K562 (cell line): ENCODE data around the gene CENPB. TPM values are rescaled to one million over a fixed set of nuclear protein-coding genes. Genes with fewer than 3 reads are reported as not detected.
A peak's percentile ranks its signal among the peaks of the same experiment; 100 is the strongest.

Experiments
- ATAC-seq: fragments of 200-7000 bp; cut with Tn5 transposase; 3 replicates; pipeline ENCODE4 v1.9.1; 2020; ENCODE audit warnings: moderate library complexity
- BruUV-seq: library from RNA; stranded (reverse); fragments of 400-500 nt; replicated peaks from 2 replicates; lab custom pipeline; 2021; lab: Mats Ljungman, UMichigan
- CTCF ChIA-PET: fragments of 300-600 bp; formaldehyde crosslinking; extraction: SDS; loops from one replicate; lab custom pipeline; 2021; ENCODE audit warnings: low intra/inter-chr PET ratio; lab: Yijun Ruan, JAX
- POLR2A ChIA-PET: fragments of 300-600, 350-650 bp; sonication (Branson Sonifier 250); formaldehyde crosslinking; extraction: SDS; loops from one replicate; lab custom pipeline; 2021; ENCODE audit warnings: antibody characterized with exemption, inconsistent platforms; lab: Yijun Ruan, JAX
- DNase-seq, 4 experiments: peaks; one replicate each; pipeline versions ENCODE4 v3.0.0 to v3.0.0-alpha.2; 2011 to 2018; ENCODE audit warnings: low spot score in 3 of 4, mixed read lengths in 3 of 4; ENCODE audit errors: extremely low read depth in 1 of 4
- FAIRE-seq: peaks from 2 replicates; lab custom pipeline; 2011; peaks lifted over from hg19 to GRCh38; lab: Jason Lieb, UNC
- H2AFZ ChIP-seq: 2 replicates; pipeline ENCODE4 v1.6.0; 2011; ENCODE audit warnings: low read depth, low read length, control low read depth, inconsistent platforms
- H3K27ac ChIP-seq: fragments of 200-600 bp; 3 replicates; pipeline ENCODE4 v1.8.0; 2011; ENCODE audit warnings: low read depth, mild to moderate bottlenecking, control low read depth, inconsistent platforms, low read length, moderate library complexity, mixed read lengths; ENCODE audit errors: extremely low read depth
- H3K27me3 ChIP-seq, 2 experiments: fragments of 300-600 bp in 1 of 2; 2 replicates in 1 of 2; 3 replicates in 1 of 2; pipeline versions ENCODE4 v1.6.0 to v1.8.0; 2011; ENCODE audit warnings: inconsistent platforms in 2 of 2, low read length in 2 of 2, mild to moderate bottlenecking in 1 of 2, mixed read lengths in 1 of 2, moderate library complexity in 1 of 2; ENCODE audit not compliant: control insufficient read depth in 2 of 2, insufficient read depth in 2 of 2
- H3K36me3 ChIP-seq: fragments of 300-600 bp; 3 replicates; pipeline ENCODE4 v1.8.0; 2011; ENCODE audit warnings: mild to moderate bottlenecking, low read length, inconsistent platforms; ENCODE audit not compliant: control insufficient read depth, insufficient read depth
- H3K4me1 ChIP-seq, 2 experiments: fragments of 200-600 bp in 1 of 2; replicated peaks in 1 of 2; 2 replicates in 1 of 2; 3 replicates in 1 of 2; pipeline versions ENCODE4 v1.5.1 to v1.8.0; 2011; ENCODE audit warnings: inconsistent platforms in 2 of 2, low read length in 2 of 2, mild to moderate bottlenecking in 1 of 2, mixed read lengths in 1 of 2, moderate library complexity in 1 of 2; ENCODE audit not compliant: control insufficient read depth in 2 of 2, insufficient read depth in 2 of 2
- H3K4me2 ChIP-seq: 2 replicates; pipeline ENCODE4 v1.6.1; 2011; ENCODE audit warnings: low read length, control low read depth, inconsistent platforms, mixed read lengths; ENCODE audit not compliant: insufficient read depth
- H3K4me3 ChIP-seq: fragments of 200-600 bp; sonication (generic), shearing (Covaris generic); 2 replicates; pipeline ENCODE4 v1.5.1; 2016; ENCODE audit warnings: control low read depth, inconsistent platforms
- H3K79me2 ChIP-seq: fragments of 200-600 bp; 3 replicates; pipeline ENCODE4 v1.8.0; 2011; ENCODE audit warnings: low read length, inconsistent platforms; ENCODE audit not compliant: control insufficient read depth, insufficient read depth
- H3K9ac ChIP-seq, 2 experiments: 2 replicates each; pipeline versions ENCODE4 v1.6.0 to v1.6.1; 2011; ENCODE audit warnings: low read depth in 2 of 2, low read length in 2 of 2, control low read depth in 1 of 2, inconsistent platforms in 1 of 2, mild to moderate bottlenecking in 1 of 2, mixed read lengths in 1 of 2; ENCODE audit not compliant: insufficient read depth in 1 of 2
- H3K9me1 ChIP-seq: one replicate; pipeline ENCODE4 v1.6.0; 2011; ENCODE audit warnings: inconsistent platforms, mild to moderate bottlenecking, low read length, moderate library complexity; ENCODE audit not compliant: control insufficient read depth, insufficient read depth
- H3K9me3 ChIP-seq: replicated peaks from 2 replicates; pipeline ENCODE4 v1.5.1; 2011; ENCODE audit warnings: low read depth, low read length, inconsistent platforms; ENCODE audit not compliant: control insufficient read depth, insufficient read depth
- H4K20me1 ChIP-seq: replicated peaks from 2 replicates; pipeline ENCODE4 v1.6.1; 2011; ENCODE audit warnings: low read length, inconsistent platforms, mixed read lengths; ENCODE audit not compliant: control insufficient read depth, insufficient read depth
- ARID4B ChIP-seq: sonication (generic); formaldehyde crosslinking; IDR thresholded peaks from 2 replicates; pipeline ENCODE4 v1.8.0; 2022; ENCODE audit warnings: mild to moderate bottlenecking, missing genetic modification reagents
- ESRRB ChIP-seq: fragments of 250-450 bp; sonication (Bioruptor Pico); IDR thresholded peaks from 2 replicates; pipeline ENCODE4 v1.5.0; 2020; ENCODE audit warnings: mild to moderate bottlenecking, moderate library complexity, borderline replicate concordance
- ETS1 ChIP-seq: conservative IDR thresholded peaks from 2 replicates; pipeline ENCODE4 v1.6.1; 2011; ENCODE audit warnings: low read depth, mild to moderate bottlenecking, low read length; ENCODE audit not compliant: control insufficient read depth
- HMBOX1 ChIP-seq: sonication (generic); IDR thresholded peaks from 2 replicates; pipeline ENCODE4 v1.6.1; 2016
- LCOR ChIP-seq: sonication (generic); formaldehyde crosslinking; IDR thresholded peaks from 2 replicates; pipeline ENCODE4 v1.8.0; 2022; ENCODE audit warnings: mild to moderate bottlenecking, missing genetic modification reagents
- LEF1 ChIP-seq: fragments of 450-650 bp; IDR thresholded peaks from 2 replicates; pipeline ENCODE4 v1.6.1; 2016; ENCODE audit warnings: mild to moderate bottlenecking
- MXI1 ChIP-seq: IDR thresholded peaks from 2 replicates; pipeline ENCODE4 v1.6.1; 2011; ENCODE audit warnings: low read depth, mild to moderate bottlenecking, improper control_type of control experiment, low read length
- PHB ChIP-seq: fragments of 250-450 bp; sonication (Bioruptor Pico); IDR thresholded peaks from 2 replicates; pipeline ENCODE4 v1.5.0; 2021
- POLR2AphosphoS2 ChIP-seq: IDR thresholded peaks from 2 replicates; pipeline ENCODE4 v1.6.1; 2012; ENCODE audit warnings: low read length, improper control_type of control experiment
- SIN3A ChIP-seq, 2 experiments: fragments of 150-350 bp in 1 of 2; IDR thresholded peaks; 2 replicates each; pipeline ENCODE4 v1.6.1; 2011 to 2016; ENCODE audit warnings: borderline replicate concordance in 2 of 2, low read depth in 2 of 2, low read length in 2 of 2, mild to moderate bottlenecking in 2 of 2, moderate library complexity in 2 of 2; ENCODE audit not compliant: control insufficient read depth in 1 of 2
- TAF15 ChIP-seq: fragments of 200-400 bp; formaldehyde crosslinking; IDR thresholded peaks from 2 replicates; pipeline ENCODE4 v1.6.1; 2017; ENCODE audit warnings: mild to moderate bottlenecking, low read depth, low read length, moderate library complexity
- WGBS: fragments of 100-300 bp; shearing (Covaris generic); methylation state at CpG from one replicate; pipeline ENCODE4 v1.1.6; 2016; ENCODE audit warnings: low coverage, mixed read lengths; ENCODE audit not compliant: insufficient coverage; ENCODE audit errors: missing lambda C conversion rate; 5-methylcytosine and 5-hydroxymethylcytosine counted together
- in situ Hi-C: fragments of 300-500 bp; cut with MboI; formaldehyde crosslinking; loops from 4 replicates; pipeline ENCODE4 v1.15.0; 2018; ENCODE audit warnings: inconsistent platforms, mixed read lengths
- intact Hi-C: fragments of 100-400 bp; cut with micrococcal nuclease; formaldehyde crosslinking; loops from 2 replicates; pipeline ENCODE4 v1.14.2; 2022
- polyA plus RNA-seq, 8 experiments: library from polyadenylated mRNA; depleted of rRNA in 4 of 8; stranded (reverse) in 5 of 8; unstranded in 3 of 8; fragments of >200 nt; fragmentation: Nextera tagmentation in 2 of 8; fragmentation: Illumina TruSeq in 1 of 8; extraction: Ambion mirVana in 2 of 8; extraction: Trizol in 1 of 8; gene quantifications; 2 replicates each; pipeline versions ENCODE4 v1.2.1 to v1.2.3, GENCODE V29; 2011 to 2014; ENCODE audit warnings: inconsistent platforms in 1 of 8, missing spikeins in 1 of 8
- total RNA-seq, 7 experiments: library from RNA; depleted of rRNA in 6 of 7; stranded (reverse); fragments of >200 nt in 6 of 7; fragmentation: Illumina TruSeq in 2 of 7; extraction: Trizol in 2 of 7; gene quantifications; 2 replicates each; pipeline versions ENCODE4 v1.2.1 to v1.2.3, GENCODE V29; 2011 to 2021; ENCODE audit warnings: low replicate concordance in 1 of 7

The CENPB gene
- total and polyA plus RNA-seq, 9 of the 15 experiments (the other 6 are each of a cell fraction or from before 2014, with no cell fraction given): 0.17 to 70.8 (median 24.9) TPM

GRCh38 chr20:3782597-3782996 lies 3.9 kb downstream of the CENPB start (continued):
- TF ChIP-seq TAF15 (no peak), LEF1 (no peak)

GRCh38 chr20:3781153-3781910 lies 5.2 kb downstream of the CENPB start, which contains the start of gene SPEF1:
Gene SPEF1, minus strand, starts transcription at chr20:3781448. Its CDS starts 161 bp downstream, at chr20:3781287.
- BruUV-seq: no TSS peak
- WGBS: 11% methylated on average over 27 of the region's 28 CpGs
- Histone ChIP-seq H3K79me2 (peaks cover 31% of the 10 kb centered on the region), H3K27me3 (no peaks in the 10 kb centered on the region), H3K4me1 (peaks cover 8 to 54% of the 10 kb centered on the region in 2 experiments; a peak in 3 of 5 replicates), H2AFZ (0 out of 2 replicates have a peak within 1 kb of the TSS, but pooled peaks have one; percentile 35), H3K36me3 (peaks cover 21% of the 10 kb centered on the region; the same call in 1 of the 3 replicates), H3K4me3 (peak within 1 kb of the TSS; percentile 42), H3K9me1 (no peaks in the 10 kb centered on the region), H3K9ac (peak within 1 kb of the TSS in 1 of 2 experiments; percentile 76; a peak in 2 of 4 replicates), H4K20me1 (peaks cover 6% of the 10 kb centered on the region), H3K4me2 (peak within 1 kb of the TSS; percentile 75), H3K9me3 (no peaks in the 10 kb centered on the region), H3K27ac (no peak within 1 kb of the TSS; the same call in 2 of the 3 replicates)
- peak; percentile 75 to 89 (median 80) for DNase-seq
- in situ Hi-C loops (no loop called here), intact Hi-C loops (loop anchor here (1.0 to 10.0 kb wide), 4 partner anchors 28 to 413 kb away; no protein-coding TSS in a partner anchor)
- ChIA-PET CTCF (no interaction called here), POLR2A (interaction anchor here (0.7 to 1.5 kb wide), 6 partner anchors 14 to 319 kb away, joined by 3 to 5 read pairs (median 4); partner anchors contain the start of genes ADISSP and AP5S1)
- peak; percentile 98 for FAIRE-seq
- ATAC-seq: peak; percentile 87
- TF ChIP-seq ARID4B (CRISPR knock-in tag) (peak; percentile 99), PHB (CRISPR knock-in tag) (no peak), SIN3A (IDR thresholded peaks at IDR 0.05; ENCODE audit: borderline replicate concordance in 2 of 2, control insufficient read depth in 1 of 2, low read depth in 2 of 2, low read length in 2 of 2) (peak; percentile 96 to 99), LCOR (CRISPR knock-in tag) (peak; percentile 46; the same call in 1 of the 2 replicates), MXI1 (peak; percentile 69; the same call in 1 of the 2 replicates), POLR2AphosphoS2 (0 out of 2 replicates have a peak, but pooled peaks have one; percentile 64), HMBOX1 (no peak), ETS1 (peak; percentile 82; the same call in 1 of the 2 replicates), ESRRB (CRISPR knock-in tag) (no peak)
